IMR-90 (cell line): ENCODE data around the gene GJA4.

Experiments used
- CTCF ChIP-seq: conservative IDR thresholded peaks from 2 replicates; pipeline ENCODE4 v1.5.1; 2012; ENCODE audit warnings: mild to moderate bottlenecking, low read depth, low read length, improper control_type of control experiment
- POLR2A ChIP-seq: IDR thresholded peaks from 2 replicates; pipeline ENCODE4 v1.6.1; 2012; ENCODE audit warnings: mild to moderate bottlenecking, low read depth, low read length
- RAD21 ChIP-seq: IDR thresholded peaks from 2 replicates; pipeline ENCODE4 v1.6.1; 2012; ENCODE audit warnings: low read length, improper control_type of control experiment
- RCOR1 ChIP-seq: IDR thresholded peaks from 2 replicates; pipeline ENCODE4 v1.6.1; 2012; ENCODE audit warnings: mild to moderate bottlenecking, low read length, improper control_type of control experiment; ENCODE audit not compliant: insufficient replicate concordance

DNA sequence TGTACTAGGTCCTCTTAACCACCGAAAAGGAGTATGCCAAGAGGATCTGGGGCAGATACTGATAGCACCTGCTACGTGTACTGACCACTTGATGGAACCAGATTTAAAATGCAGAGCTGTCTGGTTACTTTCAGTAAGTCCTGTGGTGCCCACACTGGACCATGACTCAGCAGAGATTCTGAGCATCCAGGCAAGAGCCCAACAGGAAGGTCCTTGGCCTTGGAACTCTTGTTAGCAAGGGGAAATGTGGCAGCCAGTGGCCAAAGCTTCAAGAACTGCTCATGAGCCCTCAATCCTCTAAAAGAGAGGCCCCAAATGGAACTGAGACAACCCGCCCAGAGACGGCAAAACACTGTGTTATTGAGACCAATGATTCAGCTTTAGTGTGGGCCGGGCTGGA lies 42.2 kb upstream of the GJA4 start:
- TF ChIP-seq CTCF (no peak), POLR2A (no peak), RCOR1 (no peak), RAD21 (no peak)
